Activated B cell treated with CpG ODN at 0.5 μM for 24 hours (primary cell): Measurements from ENCODE around the gene OR52J3. TPM values are rescaled to one million over a fixed set of nuclear protein-coding genes. Genes with fewer than 3 reads are reported as not detected.

ENCODE experiments used
- ATAC-seq: fragments of 200-7000 bp; cut with Tn5 transposase; one replicate; pipeline ENCODE4 v1.10.0; 2021; ENCODE audit warnings: low read depth, mild to moderate bottlenecking, moderate library complexity
- CTCF ChIA-PET: fragments of 350-600 bp; sonication (Branson Sonifier 250); formaldehyde crosslinking; loops from one replicate; lab custom pipeline; 2021; ENCODE audit warnings: antibody characterized with exemption; lab: Charles Lee
- POLR2A ChIA-PET: fragments of 350-600 bp; sonication (Branson Sonifier 250); formaldehyde crosslinking; loops from one replicate; lab custom pipeline; 2021; ENCODE audit warnings: antibody characterized with exemption; lab: Charles Lee
- DNase-seq: peaks from one replicate; pipeline ENCODE4 v3.0.0; 2022
- H3K27ac Mint-ChIP-seq: one replicate; pipeline ENCODE4 v1.8.0; 2020; ENCODE audit warnings: mixed read lengths
- H3K27me3 Mint-ChIP-seq: one replicate; pipeline ENCODE4 v1.8.0; 2021; ENCODE audit warnings: mixed read lengths
- H3K36me3 Mint-ChIP-seq: one replicate; pipeline ENCODE4 v1.8.0; 2021; ENCODE audit warnings: low read depth, mixed read lengths
- H3K4me1 Mint-ChIP-seq: one replicate; pipeline ENCODE4 v1.8.0; 2021; ENCODE audit warnings: mixed read lengths
- H3K4me3 Mint-ChIP-seq: one replicate; pipeline ENCODE4 v1.8.0; 2020; ENCODE audit warnings: mild to moderate bottlenecking, mixed read lengths
- H3K9me3 Mint-ChIP-seq: one replicate; pipeline ENCODE4 v1.8.0; 2020; ENCODE audit warnings: mixed read lengths
- CTCF ChIP-seq: fragments of 200-600 bp; IDR thresholded peaks from one replicate; pipeline ENCODE4 v1.8.0; 2022; ENCODE audit warnings: antibody characterized with exemption, mild to moderate bottlenecking
- intact Hi-C: fragments of 100-400 bp; cut with micrococcal nuclease; formaldehyde crosslinking; loops from one replicate; pipeline ENCODE4 v1.15.1; 2024
- total RNA-seq: library from RNA; stranded (reverse); gene quantifications from 2 replicates; pipeline ENCODE4 v1.2.3, GENCODE V29; 2022

Gene OR52J3
- total RNA-seq, 1 donor from 2014 or later: not detected

GRCh38 chr11:5090668-5091067 lies 44.3 kb downstream of the OR52J3 start:
- Mint-ChIP-seq H3K36me3 (no peaks in the 10 kb centered on the region), H3K4me3 (no peak overlapping the region), H3K4me1 (no peaks in the 10 kb centered on the region), H3K27me3 (no peaks in the 10 kb centered on the region), H3K9me3 (no peaks in the 10 kb centered on the region), H3K27ac (no peak overlapping the region)
- ATAC-seq: no peak
- no peak for DNase-seq
- CTCF ChIA-PET: no interaction called here
- no peak for TF ChIP-seq CTCF
- intact Hi-C loops: no loop called here
- POLR2A ChIA-PET: no interaction called here

DNA sequence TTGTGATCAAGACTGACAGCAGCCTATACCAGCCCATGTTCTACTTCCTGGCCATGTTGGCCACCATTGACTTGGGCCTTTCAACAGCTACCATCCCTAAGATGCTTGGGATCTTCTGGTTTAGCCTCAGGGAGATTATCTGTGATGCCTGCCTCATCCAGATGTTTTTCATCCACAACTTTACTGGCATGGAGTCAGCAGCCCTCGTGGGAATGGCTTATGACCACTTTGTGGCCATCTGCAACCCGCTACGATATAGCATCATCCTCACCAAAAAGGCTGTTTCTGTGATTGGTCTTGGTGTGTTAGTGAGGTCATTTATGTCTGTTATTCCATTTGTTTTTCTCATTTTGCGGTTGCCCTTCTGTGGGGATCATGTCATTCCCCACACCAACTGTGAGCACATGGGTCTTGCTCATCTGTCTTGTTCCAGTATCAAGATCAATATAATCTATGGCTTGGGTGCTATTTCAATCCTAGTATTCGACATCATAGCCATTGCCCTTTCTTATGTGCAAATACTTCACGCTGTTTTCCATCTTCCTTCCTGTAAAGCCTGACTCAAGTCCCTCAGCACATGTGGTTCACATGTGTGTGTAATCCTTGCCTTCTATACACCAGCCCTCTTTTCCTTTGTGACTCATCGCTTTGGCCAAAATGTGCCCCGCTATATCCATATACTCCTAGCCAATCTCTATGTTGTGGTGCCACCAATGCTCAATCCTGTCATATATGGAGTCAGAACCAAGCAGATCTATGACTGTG lies 46.7 kb downstream of the OR52J3 start:
- no peaks in the 10 kb centered on the region for H3K9me3 Mint-ChIP-seq
- no peaks in the 10 kb centered on the region for H3K36me3 Mint-ChIP-seq
- TF ChIP-seq CTCF: no peak
- no peaks in the 10 kb centered on the region for H3K4me1 Mint-ChIP-seq
- no peaks in the 10 kb centered on the region for H3K27me3 Mint-ChIP-seq
- ChIA-PET POLR2A (no interaction called here), CTCF (no interaction called here)
- no peak overlapping the region for H3K4me3 Mint-ChIP-seq
- H3K27ac Mint-ChIP-seq: no peak overlapping the region
- DNase-seq: no peak
- intact Hi-C loops: no loop called here
- ATAC-seq: no peak

DNA sequence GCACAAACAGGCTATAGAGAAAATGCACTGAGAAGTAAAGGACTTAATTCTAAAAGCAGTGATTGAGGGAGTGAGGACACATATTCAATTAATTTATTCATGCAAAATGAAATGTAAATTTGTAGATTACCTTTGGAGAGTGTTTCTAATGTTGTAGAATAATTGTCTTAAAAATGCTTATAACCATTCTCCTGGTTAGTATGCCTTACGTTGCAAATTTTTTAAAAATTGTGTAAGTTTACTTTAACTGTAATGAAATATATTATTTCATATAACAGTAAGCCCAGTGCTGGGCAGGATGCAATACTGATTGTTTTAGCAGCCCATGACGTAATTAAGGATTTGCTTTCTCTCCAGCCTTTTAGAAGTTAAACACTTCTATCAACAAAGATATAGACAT lies 49.7 kb downstream of the OR52J3 start:
- DNase-seq: no peak
- no peak for ATAC-seq

More for the DNA sequence above, 49.7 kb downstream of the OR52J3 start:
- no peak for TF ChIP-seq CTCF
- H3K9me3 Mint-ChIP-seq: no peaks in the 10 kb centered on the region
- H3K27ac Mint-ChIP-seq: no peak overlapping the region
- H3K36me3 Mint-ChIP-seq: no peaks in the 10 kb centered on the region
- CTCF ChIA-PET: no interaction called here
- no peaks in the 10 kb centered on the region for H3K27me3 Mint-ChIP-seq
- H3K4me1 Mint-ChIP-seq: no peaks in the 10 kb centered on the region
- POLR2A ChIA-PET: no interaction called here
- intact Hi-C loops: no loop called here
- H3K4me3 Mint-ChIP-seq: no peak overlapping the region

Other genes with a start within 250 kb of the OR52J3 start
- not detected in 2 replicates for gene OR52R1, start 242.1 kb upstream of the OR52J3 start, total RNA-seq
- not detected in 2 replicates for gene OR51F2, start 225.2 kb upstream of the OR52J3 start, total RNA-seq
- not detected in 2 replicates for gene OR51S1, start 197.3 kb upstream of the OR52J3 start, total RNA-seq
- gene OR51T1, start 164.6 kb upstream of the OR52J3 start, total RNA-seq: not detected in 2 replicates
- gene OR51A7, start 142.7 kb upstream of the OR52J3 start, total RNA-seq: not detected in 2 replicates
- gene OR51G2, start 127.2 kb upstream of the OR52J3 start, total RNA-seq: not detected in 2 replicates
- not detected in 2 replicates for gene OR51G1, start 122.2 kb upstream of the OR52J3 start, total RNA-seq
- gene OR51A4, start 98.9 kb upstream of the OR52J3 start, total RNA-seq: not detected in 2 replicates
- not detected in 2 replicates for gene OR51A2, start 90.8 kb upstream of the OR52J3 start, total RNA-seq
- not detected in 2 replicates for gene OR51L1, start 51.7 kb upstream of the OR52J3 start, total RNA-seq
- gene OR52E2, start 13.1 kb downstream of the OR52J3 start, total RNA-seq: not detected in 2 replicates
- not detected in 2 replicates for gene OR52E1, start 23.0 kb downstream of the OR52J3 start, total RNA-seq
- gene OR52A5, start 91.8 kb downstream of the OR52J3 start, total RNA-seq: not detected in 2 replicates
- not detected in 2 replicates for gene OR52A1, start 108.2 kb downstream of the OR52J3 start, total RNA-seq
- not detected in 2 replicates for gene OR51V1, start 154.2 kb downstream of the OR52J3 start, total RNA-seq
- 147 and 157 TPM in 2 replicates for gene HBB, start 180.5 kb downstream of the OR52J3 start, total RNA-seq
- gene HBD, start 188.0 kb downstream of the OR52J3 start, total RNA-seq: not detected in 2 replicates
- not detected in 2 replicates for gene HBG1, start 203.3 kb downstream of the OR52J3 start, total RNA-seq
- gene HBG2, start 208.3 kb downstream of the OR52J3 start, total RNA-seq: not detected in 2 replicates
- not detected in 2 replicates for gene HBE1, start 223.4 kb downstream of the OR52J3 start, total RNA-seq